Upper lobe of right lung (tissue), 1 donor: ENCODE measurements around the gene HIC1. TPM values are rescaled to one million over a fixed set of nuclear protein-coding genes. Genes with fewer than 3 reads are reported as not detected.

ENCODE experiments used
- ATAC-seq: fragments of 200-7000 bp; cut with Tn5 transposase; one replicate; pipeline ENCODE4 v1.9.1; 2020; ENCODE audit warnings: mild to moderate bottlenecking, moderate library complexity
- DNase-seq: peaks from one replicate; pipeline ENCODE4 v3.0.0-alpha.2; 2020
- H3K27ac ChIP-seq: fragments of 200-600 bp; one replicate; pipeline ENCODE4 v1.8.0; 2022
- H3K27me3 ChIP-seq: fragments of 200-600 bp; one replicate; pipeline ENCODE4 v1.8.0; 2022; ENCODE audit warnings: mild to moderate bottlenecking
- H3K36me3 ChIP-seq: fragments of 200-600 bp; one replicate; pipeline ENCODE4 v1.8.0; 2022
- H3K4me1 ChIP-seq: fragments of 200-600 bp; one replicate; pipeline ENCODE4 v1.8.0; 2022
- H3K4me3 ChIP-seq: fragments of 200-600 bp; one replicate; pipeline ENCODE4 v1.8.0; 2022; ENCODE audit warnings: mild to moderate bottlenecking
- H3K9me3 ChIP-seq: fragments of 200-600 bp; one replicate; pipeline ENCODE4 v1.8.0; 2022
- CTCF ChIP-seq: fragments of 200-600 bp; IDR thresholded peaks from one replicate; pipeline ENCODE4 v1.8.0; 2022; ENCODE audit warnings: antibody characterized with exemption
- intact Hi-C: fragments of 100-400 bp; cut with DNase I; formaldehyde crosslinking; loops from one replicate; pipeline ENCODE4 v1.11.0; 2022
- total RNA-seq: library from RNA; stranded (reverse); fragmentation: NEBNext Ultra II Directional; extraction: Animal tissue kit (Norgen Biotek cat#: 25700); gene quantifications from one replicate; pipeline ENCODE4 v1.2.1, GENCODE V29; 2021
- donor health status: DM: no; HTN: yes; CAD: no; lungs with severe emphysema.

The HIC1 gene
- total RNA-seq, 1 donor from 2014 or later = 20.8 TPM

DNA sequence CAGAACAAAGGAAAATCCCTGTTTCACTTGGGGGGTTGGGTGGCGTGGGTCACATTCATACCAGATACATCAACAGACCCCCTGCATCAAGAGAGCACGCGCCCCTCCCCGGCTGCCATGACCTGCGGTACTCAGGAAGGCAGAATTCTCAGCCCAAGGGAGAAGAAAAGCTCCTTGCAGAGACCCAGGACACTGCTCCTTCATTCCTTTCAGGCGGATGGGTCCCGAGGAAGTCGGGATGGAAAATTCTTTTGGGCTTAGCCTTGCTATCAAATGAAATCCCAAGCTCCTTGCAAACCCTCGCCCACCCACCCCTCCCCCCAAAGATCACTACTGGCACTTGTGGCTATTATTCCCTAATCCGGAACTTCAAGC lies 40.6 kb downstream of the HIC1 start:
- no peaks in the 10 kb centered on the region for H3K9me3 ChIP-seq
- DNase-seq (no peak), ATAC-seq (no peak)
- H3K27me3 ChIP-seq = no peaks in the 10 kb centered on the region
- peak overlapping the region; percentile 36 for H3K27ac ChIP-seq
- no peaks in the 10 kb centered on the region for H3K36me3 ChIP-seq
- no peak overlapping the region for H3K4me3 ChIP-seq
- intact Hi-C loops = no loop called here
- no peak for TF ChIP-seq CTCF
- peaks cover 36% of the 10 kb centered on the region for H3K4me1 ChIP-seq

DNA sequence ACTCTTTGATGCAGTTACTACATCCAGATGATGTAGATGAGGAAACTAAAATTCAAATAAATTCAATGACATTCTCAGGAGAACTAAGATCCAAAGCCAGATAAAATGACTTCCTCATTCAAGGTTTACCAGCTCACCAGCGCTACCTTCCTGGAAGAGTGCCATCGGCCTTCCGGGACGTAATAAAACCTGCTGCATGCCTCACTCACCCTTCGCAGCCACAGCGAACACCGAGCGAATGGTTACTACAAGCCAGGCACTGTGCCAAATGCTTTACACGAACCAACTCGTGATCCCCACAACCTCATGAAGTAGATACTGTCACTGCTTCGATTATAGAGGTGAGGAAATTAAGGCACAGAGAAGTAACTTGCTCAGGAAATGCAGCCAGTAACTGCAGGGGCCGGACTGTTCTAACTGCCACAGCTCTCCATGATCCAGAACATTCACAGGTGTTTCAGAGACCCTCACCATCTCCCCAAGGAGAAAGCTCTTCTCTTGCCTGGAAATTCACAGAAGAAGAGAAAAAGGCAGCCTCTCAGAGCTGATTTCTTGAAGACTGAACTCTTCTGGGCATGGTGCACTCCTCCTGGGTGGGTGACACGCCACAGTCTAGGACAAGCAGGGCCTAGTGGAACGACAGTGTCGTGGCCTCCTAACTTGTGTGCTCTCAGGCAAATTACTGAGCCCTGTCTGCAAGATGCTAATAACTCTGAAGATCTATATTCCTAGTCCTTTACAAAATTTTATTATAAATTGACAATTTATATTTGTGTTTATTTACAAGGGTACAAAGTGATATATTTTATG lies 46.8 kb downstream of the HIC1 start:
- Histone ChIP-seq H3K27me3 (no peaks in the 10 kb centered on the region), H3K4me3 (no peak overlapping the region), H3K36me3 (no peaks in the 10 kb centered on the region), H3K4me1 (peaks cover 4% of the 10 kb centered on the region), H3K27ac (no peak overlapping the region), H3K9me3 (no peaks in the 10 kb centered on the region)
- no peak for TF ChIP-seq CTCF
- ATAC-seq (peak; percentile 83), DNase-seq (peak; percentile 88)
- intact Hi-C loops = no loop called here

DNA sequence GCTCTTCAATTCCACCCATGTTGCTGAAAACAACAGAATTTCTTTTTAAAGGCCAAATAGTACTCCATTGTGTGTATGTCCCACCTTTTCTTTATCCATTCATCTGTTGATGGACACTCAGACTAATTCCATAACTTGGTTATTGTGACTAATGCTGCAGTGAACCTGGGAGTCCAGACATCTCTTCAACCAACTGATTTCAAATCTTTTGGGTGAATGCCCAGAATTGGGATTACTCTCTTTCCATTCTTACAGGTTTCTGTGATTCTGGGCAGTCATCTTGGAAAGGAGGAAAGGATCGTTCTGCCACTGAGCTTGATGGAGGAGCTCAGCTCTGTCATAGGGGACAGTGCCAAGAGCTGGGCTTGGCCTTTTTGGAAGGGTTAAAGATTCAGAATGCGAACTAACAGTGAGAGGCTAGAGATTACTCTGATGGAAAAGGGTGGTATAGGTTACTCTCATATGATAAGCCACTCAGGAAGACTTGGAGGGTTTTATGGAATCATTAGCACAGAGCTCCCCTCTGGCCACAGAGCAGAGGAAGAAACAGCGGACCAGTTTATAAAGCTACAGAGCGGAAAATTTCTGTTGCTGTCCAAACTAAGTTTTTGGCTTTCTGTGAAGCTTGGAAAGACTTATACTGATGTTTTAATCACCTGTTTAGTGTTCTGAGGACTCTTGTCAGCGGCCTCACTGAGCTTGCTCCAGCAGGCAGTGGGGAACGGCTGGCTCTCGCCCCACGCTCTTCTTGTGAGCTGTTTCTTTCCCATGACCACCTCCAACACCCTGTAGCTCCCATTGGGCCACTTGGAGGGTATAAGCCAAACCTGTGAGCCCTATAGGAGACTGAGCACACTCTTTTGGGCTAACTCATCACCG lies 48.3 kb downstream of the HIC1 start:
- no peaks in the 10 kb centered on the region for H3K36me3 ChIP-seq
- H3K9me3 ChIP-seq = no peaks in the 10 kb centered on the region
- H3K4me3 ChIP-seq = no peak overlapping the region
- ATAC-seq (no peak), DNase-seq (no peak)
- intact Hi-C loops = no loop called here
- H3K27ac ChIP-seq = no peak overlapping the region
- H3K27me3 ChIP-seq = no peaks in the 10 kb centered on the region
- no peak for TF ChIP-seq CTCF
- H3K4me1 ChIP-seq = peaks cover 19% of the 10 kb centered on the region

GRCh38 chr17:2105663-2106062 lies 50.8 kb downstream of the HIC1 start:
- H3K27ac ChIP-seq = no peak overlapping the region
- H3K27me3 ChIP-seq = no peaks in the 10 kb centered on the region
- H3K4me1 ChIP-seq = peaks cover 19% of the 10 kb centered on the region
- no peaks in the 10 kb centered on the region for H3K9me3 ChIP-seq
- H3K4me3 ChIP-seq = no peak overlapping the region
- no peak for DNase-seq
- TF ChIP-seq CTCF = no peak
- intact Hi-C loops = no loop called here
- no peaks in the 10 kb centered on the region for H3K36me3 ChIP-seq
- no peak for ATAC-seq

DNA sequence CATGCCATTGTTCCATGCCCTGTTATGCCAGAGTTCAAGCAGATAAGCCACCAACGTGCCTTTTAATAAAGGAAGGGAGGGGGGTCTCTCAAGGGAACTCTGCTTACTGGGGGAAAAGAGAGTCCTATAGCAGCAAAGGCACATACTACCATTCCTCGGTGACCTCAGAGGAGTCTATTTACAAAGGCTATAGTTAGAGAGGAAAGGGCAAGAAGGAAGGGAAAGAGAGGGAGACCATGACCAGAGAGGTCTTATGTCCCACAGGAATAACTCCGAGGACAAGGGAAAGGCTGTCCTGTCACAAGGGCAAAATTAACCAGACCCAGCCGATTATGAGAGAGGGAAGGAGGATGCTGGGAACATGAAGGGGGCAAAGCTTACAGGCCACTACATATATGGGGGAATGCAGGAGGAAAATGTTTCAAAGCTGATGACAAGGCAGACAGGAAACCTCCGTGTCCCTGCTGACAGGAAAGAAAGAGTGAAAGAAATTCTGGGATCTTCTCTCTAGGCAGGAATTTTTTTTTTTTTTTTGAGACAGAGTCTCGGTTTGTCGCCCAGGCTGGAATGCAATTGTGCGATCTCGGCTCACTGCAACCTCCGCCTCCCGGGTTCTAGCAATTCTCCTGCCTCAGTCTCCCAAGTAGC lies 51.5 kb downstream of the HIC1 start:
- Histone ChIP-seq H3K4me3 (no peak overlapping the region), H3K36me3 (no peaks in the 10 kb centered on the region), H3K4me1 (peaks cover 19% of the 10 kb centered on the region), H3K27me3 (no peaks in the 10 kb centered on the region), H3K9me3 (no peaks in the 10 kb centered on the region), H3K27ac (no peak overlapping the region)
- ATAC-seq = no peak
- TF ChIP-seq CTCF = no peak
- no peak for DNase-seq
- intact Hi-C loops = no loop called here
